RPMI8226 (cell line): ENCODE measurements around the gene VAV3.
A peak's percentile ranks its signal among the peaks of the same experiment; 100 is the strongest.

ENCODE experiments used
- DNase-seq: peaks from one replicate; pipeline ENCODE4 v3.0.0-alpha.2; 2015

VAV3 gene

GRCh38 chr1:107557095-107557494, 407.9 kb downstream of the VAV3 start:
- DNase-seq = no peak

GRCh38 chr1:107555578-107555977, 409.4 kb downstream of the VAV3 start:
- DNase-seq = no peak

- no peak for DNase-seq
Observed at GRCh38 chr1:107552781-107553180, 412.2 kb downstream of the VAV3 start.

DNA sequence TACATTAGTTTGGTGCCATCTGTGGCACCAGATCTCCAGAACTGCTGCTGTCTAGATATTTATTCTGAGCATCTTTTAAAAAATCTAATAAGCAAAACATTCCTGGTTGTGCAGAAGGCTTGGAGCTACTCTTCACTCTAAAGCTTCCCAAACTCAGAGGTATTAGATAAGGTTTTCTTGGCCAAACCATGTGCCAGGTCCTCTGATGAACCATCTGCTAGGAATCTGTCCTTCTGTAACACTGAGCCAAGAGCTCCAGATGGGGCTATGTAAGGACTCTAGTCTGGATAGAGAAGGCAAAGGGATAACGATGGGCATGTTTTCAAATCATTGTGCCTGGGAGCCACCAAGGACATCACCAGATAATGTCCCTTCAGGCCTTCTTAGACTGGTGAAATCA, 413.5 kb downstream of the VAV3 start:
- DNase-seq = no peak

- no peak for DNase-seq
Observed at GRCh38 chr1:107550358-107550757, 414.6 kb downstream of the VAV3 start.

- peak; percentile 33 for DNase-seq
Observed at GRCh38 chr1:107549152-107549810, 415.7 kb downstream of the VAV3 start.

DNA sequence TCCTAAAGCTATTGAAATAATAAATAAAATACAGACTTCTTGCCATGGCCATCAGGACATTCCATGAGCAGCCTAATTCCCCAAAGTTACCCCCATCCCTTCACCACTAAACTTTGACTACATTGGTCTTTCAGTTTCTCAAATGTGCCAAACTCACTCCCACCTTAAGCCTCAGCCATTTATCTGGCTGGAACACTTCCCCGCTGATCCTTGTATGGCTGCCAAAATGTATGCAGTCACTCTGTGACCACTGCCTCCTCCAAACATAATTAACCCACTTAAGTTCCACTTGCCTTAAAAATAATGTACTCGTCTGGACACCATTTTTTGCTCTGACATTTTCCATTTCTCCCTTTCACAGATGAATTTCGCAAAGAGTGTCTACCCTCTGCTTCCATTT, 416.7 kb downstream of the VAV3 start:
- no peak for DNase-seq

DNA sequence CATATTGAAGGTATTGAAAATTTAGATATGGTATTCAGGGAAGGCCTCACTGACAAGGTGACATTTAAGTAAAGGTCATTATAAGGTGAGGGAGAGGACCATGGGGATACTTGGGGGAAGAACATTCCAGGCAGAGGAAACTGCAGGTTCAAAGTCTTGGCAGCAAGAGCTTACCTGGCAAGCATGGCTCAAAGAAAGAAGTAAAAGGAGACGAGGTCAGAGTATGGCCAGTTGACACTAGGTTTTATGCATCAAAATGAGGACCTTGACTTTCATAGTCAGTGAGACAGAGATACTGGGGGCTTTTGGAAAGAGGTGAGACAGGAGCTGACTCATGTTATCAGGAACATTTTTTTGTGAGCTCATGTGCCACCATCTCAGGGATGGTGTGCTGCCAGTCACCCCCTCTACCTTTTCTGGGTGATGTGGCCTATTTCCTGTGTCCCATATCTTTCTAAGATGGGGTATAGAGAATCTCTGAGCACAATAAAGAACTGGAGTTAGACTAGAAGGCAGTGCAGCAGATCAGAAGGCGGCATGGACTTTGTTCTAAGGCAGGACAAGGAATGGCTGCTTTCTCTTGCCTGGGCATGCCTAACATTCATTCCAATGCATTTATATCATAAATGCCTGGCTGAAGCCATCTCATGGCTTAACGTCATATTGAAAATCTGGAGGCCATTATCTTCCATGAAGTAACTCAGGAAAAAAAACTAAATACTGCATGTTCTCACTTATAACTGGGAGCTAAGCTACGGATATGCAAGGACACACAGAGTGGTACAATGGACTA, 417.4 kb downstream of the VAV3 start:
- no peak for DNase-seq

DNA sequence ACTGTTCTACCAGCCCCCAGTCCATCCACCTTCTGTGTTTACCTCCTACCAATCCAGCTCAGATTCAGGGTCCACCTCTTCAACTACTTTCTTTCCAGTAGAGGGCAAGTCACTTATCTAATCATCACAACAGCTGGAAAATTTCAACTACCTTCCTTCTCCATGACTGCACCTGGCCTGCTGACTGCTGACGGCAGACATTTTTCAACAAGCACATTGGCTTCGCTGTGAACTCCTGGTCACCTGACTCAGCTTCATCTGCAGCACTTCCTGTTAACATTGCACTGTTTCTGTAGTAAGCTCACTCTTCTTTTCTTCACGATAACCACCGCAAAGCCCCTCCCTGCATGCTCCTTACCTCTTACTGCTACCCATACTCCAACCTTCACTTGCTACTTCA, 418.4 kb downstream of the VAV3 start:
- peak; percentile 61 for DNase-seq

- DNase-seq = no peak
Observed at GRCh38 chr1:107545879-107546278, 419.1 kb downstream of the VAV3 start.

- no peak for DNase-seq
Observed at GRCh38 chr1:107545056-107545577, 419.9 kb downstream of the VAV3 start.

- no peak for DNase-seq
Observed at GRCh38 chr1:107544285-107544684, 420.7 kb downstream of the VAV3 start.

DNA sequence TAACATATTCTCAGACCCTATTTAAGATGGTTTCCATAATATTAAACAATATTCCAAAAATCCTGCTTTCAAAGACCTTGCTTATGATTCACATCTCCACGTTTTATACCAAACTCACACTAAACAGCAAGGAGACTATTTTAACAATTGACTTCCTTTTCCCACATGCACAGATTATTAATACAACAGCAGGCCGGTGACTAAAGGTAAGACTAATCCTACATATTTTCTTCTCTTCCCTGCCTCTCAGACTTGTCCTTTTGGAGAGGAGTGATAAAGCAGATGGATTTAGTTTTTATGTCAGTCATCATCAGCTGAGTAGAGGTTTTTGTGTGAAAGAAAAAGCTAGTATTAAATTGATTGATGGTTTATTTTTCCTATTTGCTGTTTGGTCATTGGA, 423.6 kb downstream of the VAV3 start:
- no peak for DNase-seq

DNA sequence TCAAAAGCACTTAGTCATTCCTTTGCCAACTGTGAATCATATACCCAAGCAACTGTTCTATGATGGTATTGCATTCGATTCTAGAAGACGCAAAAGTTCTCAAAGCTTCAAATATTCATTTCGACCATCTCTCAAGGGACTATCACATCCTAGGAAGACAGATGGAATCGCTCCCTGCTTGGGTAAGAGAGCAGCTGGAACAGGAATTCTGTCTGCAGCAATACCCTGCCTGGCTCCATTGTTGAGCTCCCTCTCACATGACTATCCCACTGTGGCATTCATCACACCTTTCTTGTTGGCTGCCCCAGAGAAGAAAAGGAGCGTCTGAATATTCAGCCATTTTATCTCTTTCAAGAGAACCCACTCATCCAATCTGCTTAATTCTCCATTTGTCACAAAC, 426.5 kb downstream of the VAV3 start:
- DNase-seq = no peak

- peak; percentile 69 for DNase-seq
Observed at GRCh38 chr1:107536266-107536665, 428.7 kb downstream of the VAV3 start.

DNA sequence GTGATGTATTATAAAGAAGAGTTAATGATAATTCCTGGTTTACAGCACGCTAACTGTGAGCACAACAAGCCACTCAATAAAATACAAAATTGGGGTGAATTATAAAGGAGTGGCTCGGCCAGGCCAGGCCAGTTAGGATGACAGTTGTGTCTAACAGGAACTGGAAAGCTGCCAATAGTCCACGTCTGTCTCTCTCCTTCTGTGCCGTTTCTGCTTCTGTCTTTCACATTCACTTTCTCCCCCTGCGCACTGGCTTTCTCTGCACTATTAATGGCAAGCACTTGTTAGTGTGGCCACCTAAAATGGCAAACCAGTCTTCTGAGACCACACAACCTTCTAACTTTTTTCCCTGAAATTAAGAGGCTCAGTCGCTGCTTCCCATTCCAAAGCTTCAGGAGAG, 429.9 kb downstream of the VAV3 start:
- peak; percentile 79 for DNase-seq

- no peak for DNase-seq
Observed at GRCh38 chr1:107534632-107535031, 430.3 kb downstream of the VAV3 start.

GRCh38 chr1:107533436-107533835, 431.5 kb downstream of the VAV3 start:
- DNase-seq = no peak

DNA sequence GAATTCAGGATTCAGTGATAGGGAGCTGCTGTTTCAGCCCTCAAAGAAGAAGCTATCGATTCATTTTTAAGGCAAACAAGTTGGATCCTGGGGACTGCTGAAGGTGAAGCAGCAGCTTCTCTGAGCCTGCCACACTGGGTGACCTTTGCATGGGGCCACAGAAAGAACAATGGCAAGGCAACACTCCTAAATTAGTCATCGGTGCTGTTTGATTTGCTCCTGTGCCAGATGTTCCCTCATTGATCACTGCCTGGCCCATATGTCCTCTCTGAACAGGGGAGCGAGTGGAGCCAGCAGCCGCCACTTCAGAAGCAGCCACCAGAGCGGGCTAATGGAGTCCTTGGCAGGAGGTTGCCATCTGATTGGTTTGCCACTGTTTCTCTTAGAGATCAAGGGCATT, 432.7 kb downstream of the VAV3 start:
- DNase-seq = no peak

DNA sequence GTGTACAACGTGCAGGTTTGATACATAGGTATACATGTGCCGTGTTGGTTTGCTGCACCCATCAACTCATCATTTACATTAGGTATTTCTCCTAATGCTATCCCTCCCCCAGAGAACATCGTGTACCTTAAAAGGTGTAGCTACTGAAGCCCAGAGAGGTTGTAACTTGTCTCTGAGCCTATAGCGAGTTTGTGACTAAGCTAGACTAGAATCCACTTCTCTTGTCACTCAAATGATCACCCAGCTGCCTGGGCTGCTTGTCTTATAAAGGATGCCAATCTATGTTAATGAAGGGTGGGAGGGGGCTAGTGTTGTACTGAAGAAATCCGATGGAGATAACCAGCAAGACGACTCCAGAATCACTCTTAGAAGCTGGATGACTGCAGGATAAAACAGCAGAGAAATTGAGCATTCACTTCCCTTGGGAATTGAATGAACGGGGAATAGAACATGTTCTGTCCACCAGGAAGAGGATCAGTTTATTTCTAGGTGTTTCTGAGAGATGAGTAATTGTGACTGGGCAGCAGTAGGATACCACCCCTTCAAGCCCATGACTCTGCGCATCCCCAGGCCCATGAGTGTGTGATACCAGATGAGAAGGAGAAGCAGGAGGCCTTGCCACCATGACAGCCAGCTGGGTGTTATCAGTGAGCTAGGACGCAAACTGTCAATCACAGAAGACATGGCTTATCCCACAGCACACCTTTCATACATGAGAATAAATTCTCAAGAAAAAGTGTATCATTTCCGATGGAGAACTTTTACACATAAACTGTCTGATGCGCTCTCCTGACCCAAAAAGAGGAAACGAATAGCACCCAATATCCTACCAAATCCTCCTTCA, 433.7 kb downstream of the VAV3 start:
- no peak for DNase-seq

DNA sequence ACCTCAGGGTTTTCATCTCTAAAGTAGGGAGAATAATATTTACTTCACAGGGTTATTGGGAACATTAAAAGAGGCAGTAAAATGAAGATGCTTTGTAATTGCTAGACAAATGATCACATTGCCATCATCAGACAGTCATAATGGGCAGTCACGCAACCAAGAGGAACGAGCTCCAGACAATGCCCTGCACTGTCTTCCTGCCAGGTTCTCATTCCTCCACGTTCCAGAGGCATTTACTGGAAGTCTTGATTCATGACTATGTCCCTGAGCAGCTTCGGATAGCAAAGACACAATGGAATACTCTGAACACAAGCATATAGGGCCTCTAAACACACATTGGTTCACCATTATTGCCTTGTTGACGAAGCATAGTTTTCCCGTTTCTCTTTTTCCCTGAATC, 434.4 kb downstream of the VAV3 start:
- DNase-seq = no peak

DNA sequence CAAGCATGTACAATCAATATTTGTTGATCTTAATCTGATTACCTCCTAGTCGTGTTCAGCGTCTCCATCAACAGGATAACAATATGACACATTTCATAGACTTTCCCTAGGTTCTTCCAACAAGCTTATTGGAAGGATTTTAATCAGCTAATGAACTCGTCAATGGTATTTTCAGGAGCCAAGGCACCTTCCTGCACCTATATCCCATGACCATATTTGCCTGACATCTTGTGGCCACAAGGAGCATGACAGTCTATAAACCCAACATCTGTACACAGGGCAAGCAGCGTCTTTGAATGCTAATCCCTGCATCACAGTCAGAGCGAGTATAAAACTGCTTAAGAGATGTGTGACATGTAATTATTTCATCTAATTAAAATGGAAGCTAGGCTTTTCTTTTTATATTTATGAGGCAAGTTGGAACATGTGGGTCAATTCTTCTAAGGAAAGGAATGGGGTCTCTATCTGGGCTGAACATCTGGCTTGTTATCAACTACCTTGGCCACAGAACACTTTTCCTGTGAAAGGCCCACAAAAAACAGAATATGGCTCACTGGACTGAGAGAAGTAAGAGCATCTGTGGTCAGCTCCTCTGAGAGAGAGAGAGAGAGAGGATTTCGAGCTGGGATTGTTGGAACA, 435.4 kb downstream of the VAV3 start:
- DNase-seq = peak; percentile 32
